Measurements from ENCODE around the gene TGFBI. TPM values are rescaled to one million over a fixed set of nuclear protein-coding genes. Genes with fewer than 3 reads are reported as not detected.

TGFBI gene
- total RNA-seq, 1 experiment from 2014 or later, result 142 TPM

- intact Hi-C loops (cut with micrococcal nuclease; ENCODE audit: unreplicated experiment), result loop anchor here (5.0 kb wide), 1 partner anchor 45 kb away; no protein-coding TSS in a partner anchor
- H3K4me1 Mint-ChIP-seq (ENCODE audit: low read depth, unreplicated experiment), result no peaks in the 10 kb centered on the region
- H3K36me3 Mint-ChIP-seq (ENCODE audit: insufficient read depth, unreplicated experiment), result no peaks in the 10 kb centered on the region
- H3K9me3 Mint-ChIP-seq (ENCODE audit: unreplicated experiment), result no peaks in the 10 kb centered on the region
- DNase-seq, result no peak
- H3K4me1 ChIP-seq, result 0 out of 2 replicates have a peak, but pooled peaks cover 3% of the 10 kb centered on the region
- H3K36me3 ChIP-seq (ENCODE audit: control insufficient read depth, insufficient read depth, low read length), result no peaks in the 10 kb centered on the region
- no peaks in the 10 kb centered on the region for H3K27me3 ChIP-seq (replicated peaks; ENCODE audit: control insufficient read depth, insufficient read depth, low read length)
- BruUV-seq (replicated peaks), result no TSS peak
- H3K4me3 Mint-ChIP-seq (ENCODE audit: unreplicated experiment), result no peak overlapping the region
- TF ChIP-seq CTCF (IDR thresholded peaks at IDR 0.05; ENCODE audit: insufficient read depth in 1 of 2, low read depth in 1 of 2, low read length in 1 of 2, severe bottlenecking in 1 of 2, unreplicated experiment in 1 of 2), result no peak
- H3K9me3 ChIP-seq, result no peaks in the 10 kb centered on the region
- H3K4me3 ChIP-seq (ENCODE audit: low read depth, low read length), result no peak overlapping the region
- peaks cover 3% of the 10 kb centered on the region for H3K27me3 Mint-ChIP-seq (ENCODE audit: insufficient read depth, unreplicated experiment)
- POLR2A ChIA-PET, result interaction anchor here (0.6 kb wide), 1 partner anchor 1953 kb away, joined by 3 read pairs; no protein-coding TSS in a partner anchor
- H3K27ac Mint-ChIP-seq (ENCODE audit: unreplicated experiment), result no peak overlapping the region
- CTCF ChIA-PET, result no interaction called here
Measured at GRCh38 chr5:136012041-136012804, 16.6 kb upstream of the TGFBI start.

GRCh38 chr5:136013559-136013958 is 15.2 kb upstream of the TGFBI start:
- no peaks in the 10 kb centered on the region for H3K9me3 ChIP-seq
- no peak overlapping the region for H3K27ac Mint-ChIP-seq (ENCODE audit: unreplicated experiment)
- H3K4me1 Mint-ChIP-seq (ENCODE audit: low read depth, unreplicated experiment), result no peaks in the 10 kb centered on the region
- intact Hi-C loops (cut with micrococcal nuclease; ENCODE audit: unreplicated experiment), result loop anchor here (5.0 kb wide), 1 partner anchor 44 kb away; no protein-coding TSS in a partner anchor
- H3K4me1 ChIP-seq, result 0 out of 2 replicates have a peak, but pooled peaks cover 3% of the 10 kb centered on the region
- H3K27me3 Mint-ChIP-seq (ENCODE audit: insufficient read depth, unreplicated experiment), result peaks cover 3% of the 10 kb centered on the region
- no peaks in the 10 kb centered on the region for H3K27me3 ChIP-seq (replicated peaks; ENCODE audit: control insufficient read depth, insufficient read depth, low read length)
- no TSS peak for BruUV-seq (replicated peaks)
- CTCF ChIA-PET, result interaction anchor here (0.6 kb wide), 1 partner anchor 188 kb away, joined by 4 read pairs; no protein-coding TSS in a partner anchor
- DNase-seq, result no peak
- POLR2A ChIA-PET, result no interaction called here
- H3K36me3 Mint-ChIP-seq (ENCODE audit: insufficient read depth, unreplicated experiment), result no peaks in the 10 kb centered on the region
- H3K4me3 ChIP-seq (ENCODE audit: low read depth, low read length), result no peak overlapping the region
- no peak overlapping the region for H3K4me3 Mint-ChIP-seq (ENCODE audit: unreplicated experiment)
- TF ChIP-seq CTCF (IDR thresholded peaks at IDR 0.05; ENCODE audit: insufficient read depth in 1 of 2, low read depth in 1 of 2, low read length in 1 of 2, severe bottlenecking in 1 of 2, unreplicated experiment in 1 of 2), result no peak
- no peaks in the 10 kb centered on the region for H3K36me3 ChIP-seq (ENCODE audit: control insufficient read depth, insufficient read depth, low read length)
- H3K9me3 Mint-ChIP-seq (ENCODE audit: unreplicated experiment), result no peaks in the 10 kb centered on the region

- Mint-ChIP-seq H3K27me3 (ENCODE audit: insufficient read depth, unreplicated experiment) (peaks cover 3% of the 10 kb centered on the region), H3K4me1 (ENCODE audit: low read depth, unreplicated experiment) (no peaks in the 10 kb centered on the region), H3K36me3 (ENCODE audit: insufficient read depth, unreplicated experiment) (no peaks in the 10 kb centered on the region), H3K27ac (ENCODE audit: unreplicated experiment) (no peak overlapping the region), H3K4me3 (ENCODE audit: unreplicated experiment) (no peak overlapping the region), H3K9me3 (ENCODE audit: unreplicated experiment) (no peaks in the 10 kb centered on the region)
- no peak for DNase-seq
- Histone ChIP-seq H3K27me3 (replicated peaks; ENCODE audit: control insufficient read depth, insufficient read depth, low read length) (no peaks in the 10 kb centered on the region), H3K9me3 (no peaks in the 10 kb centered on the region), H3K4me3 (ENCODE audit: low read depth, low read length) (no peak overlapping the region), H3K4me1 (0 out of 2 replicates have a peak, but pooled peaks cover 3% of the 10 kb centered on the region), H3K36me3 (ENCODE audit: control insufficient read depth, insufficient read depth, low read length) (no peaks in the 10 kb centered on the region)
- no peak for TF ChIP-seq CTCF (IDR thresholded peaks at IDR 0.05; ENCODE audit: insufficient read depth in 1 of 2, low read depth in 1 of 2, low read length in 1 of 2, severe bottlenecking in 1 of 2, unreplicated experiment in 1 of 2)
- intact Hi-C loops (cut with micrococcal nuclease; ENCODE audit: unreplicated experiment), result loop anchor here (5.0 kb wide), 1 partner anchor 43 kb away; no protein-coding TSS in a partner anchor
- POLR2A ChIA-PET, result no interaction called here
- CTCF ChIA-PET, result interaction anchor here (0.6 kb wide), 1 partner anchor 189 kb away, joined by 4 read pairs; no protein-coding TSS in a partner anchor
- BruUV-seq (replicated peaks), result no TSS peak
Measured at GRCh38 chr5:136014049-136015002, 14.5 kb upstream of the TGFBI start.
